GM12878 (cell line): ENCODE results near the gene ANXA4. TPM values are rescaled to one million over a fixed set of nuclear protein-coding genes. Genes with fewer than 3 reads are reported as not detected.

ENCODE experiments used
- ATAC-seq: fragments of 200-7000 bp; cut with Tn5 transposase; 3 replicates; pipeline ENCODE4 v1.9.1; 2020; ENCODE audit warnings: mild to moderate bottlenecking, moderate library complexity
- BruUV-seq: library from RNA; stranded (reverse); fragments of 400-500 nt; replicated peaks from 2 replicates; lab custom pipeline; 2021; lab: Mats Ljungman, UMichigan
- CTCF ChIA-PET: fragments of 300-600 bp; sonication (Branson Sonifier 250); formaldehyde crosslinking; extraction: SDS; loops from one replicate; lab custom pipeline; 2021; ENCODE audit warnings: inconsistent platforms; lab: Yijun Ruan, JAX
- POLR2A ChIA-PET: fragments of 350-600 bp; formaldehyde crosslinking; extraction: SDS; loops from one replicate; lab custom pipeline; 2021; ENCODE audit warnings: inconsistent platforms; lab: Charles Lee
- RAD21 ChIA-PET: fragments of 300-600 bp; sonication (Branson Sonifier 250); formaldehyde crosslinking; loops from one replicate; lab custom pipeline; 2023; ENCODE audit warnings: antibody characterized with exemption; ENCODE audit not compliant: unreplicated experiment; lab: Charles Lee
- SMC1A ChIA-PET: fragments of 300-600 bp; sonication (Branson Sonifier 250); formaldehyde crosslinking; loops from one replicate; lab custom pipeline; 2023; ENCODE audit not compliant: unreplicated experiment, uncharacterized antibody; lab: Charles Lee
- DNase-seq: peaks from one replicate; pipeline ENCODE4 v3.0.0-alpha.2; 2011; ENCODE audit warnings: low read depth, low spot score
- FAIRE-seq: peaks from 3 replicates; lab custom pipeline; 2011; peaks lifted over from hg19 to GRCh38; lab: Jason Lieb, UNC
- H2AFZ ChIP-seq: 2 replicates; pipeline ENCODE4 v1.6.0; 2011; ENCODE audit warnings: low read depth, low read length, control low read depth; ENCODE audit not compliant: control insufficient read depth
- H3K27ac ChIP-seq: 2 replicates; pipeline ENCODE4 v1.5.1; 2011; ENCODE audit warnings: control low read depth; ENCODE audit not compliant: control insufficient read depth, insufficient read depth
- H3K27me3 ChIP-seq, 2 experiments: replicated peaks in 1 of 2; 2 replicates each; pipeline versions ENCODE4 v1.6.0 to v1.6.1; 2011; ENCODE audit warnings: low read length in 1 of 2; ENCODE audit not compliant: control insufficient read depth in 2 of 2, insufficient read depth in 2 of 2
- H3K36me3 ChIP-seq, 2 experiments: 2 replicates each; pipeline ENCODE4 v1.5.1; 2011; ENCODE audit warnings: low read length in 1 of 2; ENCODE audit not compliant: control insufficient read depth in 2 of 2, insufficient read depth in 2 of 2
- H3K4me1 ChIP-seq: 2 replicates; pipeline ENCODE4 v1.6.1; 2011; ENCODE audit warnings: mild to moderate bottlenecking, low read length, moderate library complexity, mixed read lengths; ENCODE audit not compliant: control insufficient read depth, insufficient read depth
- H3K4me2 ChIP-seq: 2 replicates; pipeline ENCODE4 v1.6.0; 2011; ENCODE audit warnings: control low read depth; ENCODE audit not compliant: control insufficient read depth, insufficient read depth
- H3K4me3 ChIP-seq: fragments of 200-600 bp; sonication (generic); 2 replicates; pipeline ENCODE4 v1.5.1; 2016
- H3K79me2 ChIP-seq: 2 replicates; pipeline ENCODE4 v1.6.0; 2011; ENCODE audit warnings: low read length; ENCODE audit not compliant: control insufficient read depth, insufficient read depth
- H3K9ac ChIP-seq: 2 replicates; pipeline ENCODE4 v1.8.0; 2011; ENCODE audit warnings: low read length, control low read depth, mixed read lengths; ENCODE audit not compliant: control insufficient read depth, insufficient read depth
- H3K9me3 ChIP-seq: replicated peaks from 3 replicates; pipeline ENCODE4 v1.5.1; 2011; ENCODE audit warnings: mild to moderate bottlenecking, low read length; ENCODE audit not compliant: control insufficient read depth, insufficient read depth
- H4K20me1 ChIP-seq: 2 replicates; pipeline ENCODE4 v1.6.0; 2011; ENCODE audit not compliant: control insufficient read depth, insufficient read depth
- CBFB ChIP-seq: IDR thresholded peaks from 2 replicates; pipeline ENCODE4 v1.6.1; 2016; ENCODE audit warnings: antibody characterized with exemption, low read depth
- CHD4 ChIP-seq: fragments of 200-600 bp; sonication (generic); IDR thresholded peaks from 2 replicates; pipeline ENCODE4 v1.6.1; 2016; ENCODE audit warnings: mild to moderate bottlenecking
- IRF3 ChIP-seq: fragments of 450-650 bp; IDR thresholded peaks from 2 replicates; pipeline ENCODE4 v1.6.1; 2014; ENCODE audit warnings: mild to moderate bottlenecking
- STAT3 ChIP-seq: IDR thresholded peaks from 2 replicates; pipeline ENCODE4 v1.6.1; 2011; ENCODE audit warnings: low read depth, low read length, improper control_type of control experiment
- WGBS: methylation state at CpG from one replicate; pipeline ENCODE4 v1.1.6; 2016; ENCODE audit warnings: low lambda C conversion rate; ENCODE audit not compliant: insufficient replicate concordance, insufficient coverage; ENCODE audit errors: missing lambda C conversion rate; 5-methylcytosine and 5-hydroxymethylcytosine counted together
- in situ Hi-C: fragments of 300-500 bp; cut with MboI; formaldehyde crosslinking; loops from 9 replicates; pipeline ENCODE4 v1.14.3; 2018; ENCODE audit warnings: mixed read lengths
- intact Hi-C: fragments of 100-400 bp; cut with micrococcal nuclease; formaldehyde crosslinking; loops from one replicate; pipeline ENCODE4 v1.14.2; 2022; ENCODE audit not compliant: unreplicated experiment
- polyA plus RNA-seq, 11 experiments: library from polyadenylated mRNA; depleted of rRNA in 4 of 11; unstranded in 6 of 11; stranded (reverse) in 5 of 11; fragments of >200 nt; fragmentation: Nextera tagmentation in 4 of 11; fragmentation: Illumina TruSeq in 1 of 11; extraction: Ambion mirVana in 4 of 11; extraction: Trizol in 1 of 11; gene quantifications; 1 replicate in 1 of 11; 2 replicates in 10 of 11; pipeline versions ENCODE4 v1.2.1 to v1.2.3, GENCODE V29; 2011 to 2016; ENCODE audit warnings: inconsistent platforms in 2 of 11, missing spikeins in 2 of 11, low read depth in 1 of 11
- total RNA-seq, 4 experiments: library from RNA; depleted of rRNA in 3 of 4; stranded (reverse); fragments of >200 nt in 3 of 4; fragmentation: Illumina TruSeq in 1 of 4; extraction: Trizol in 1 of 4; gene quantifications; 2 replicates each; pipeline versions ENCODE4 v1.2.1 to v1.2.3, GENCODE V29; 2013 to 2021

The ANXA4 gene
- total and polyA plus RNA-seq, 10 of the 15 experiments (the other 5 are each of a cell fraction or from before 2014, with no cell fraction given) = 16.3 to 97.2 (median 71.0) TPM

- CTCF ChIA-PET = interaction anchor here (0.7 to 5.8 kb wide), 27 partner anchors 9 to 580 kb away, joined by 3 to 408 read pairs (median 10); partner anchors contain the start of genes ANXA4, GMCL1, MXD1 and NFU1
- Histone ChIP-seq H3K27ac (no peak overlapping the region), H3K27me3 (no peaks in the 10 kb centered on the region), H3K36me3 (no peaks in the 10 kb centered on the region), H3K79me2 (no peaks in the 10 kb centered on the region), H3K4me1 (no peaks in the 10 kb centered on the region; the same call in 1 of the 2 replicates), H2AFZ (no peak overlapping the region), H3K9me3 (no peaks in the 10 kb centered on the region), H4K20me1 (no peaks in the 10 kb centered on the region), H3K4me3 (no peak overlapping the region), H3K4me2 (no peak overlapping the region), H3K9ac (no peak overlapping the region)
- SMC1A ChIA-PET = interaction anchor here (0.7 to 5.8 kb wide), 20 partner anchors 8 to 421 kb away, joined by 3 to 290 read pairs (median 4); partner anchors contain the start of gene ANXA4
- FAIRE-seq = no peak
- no TSS peak for BruUV-seq
- 84% methylated on average over 14 of the region's 14 CpGs for WGBS
- no peak for TF ChIP-seq CBFB
- TF ChIP-seq STAT3 = no peak
- TF ChIP-seq CHD4 = no peak
- TF ChIP-seq IRF3 = no peak
- ATAC-seq = no peak
- intact Hi-C loops (loop anchor here (1.0 to 5.0 kb wide), 3 partner anchors 94 to 189 kb away; no protein-coding TSS in a partner anchor), in situ Hi-C loops (loop anchor here (5.0 to 25.0 kb wide), 3 partner anchors 89 to 711 kb away; partner anchors contain the start of genes ANTXR1 and SNRNP27)
- POLR2A ChIA-PET = interaction anchor here (0.6 to 1.3 kb wide), 5 partner anchors 86 to 517 kb away, joined by 3 to 4 read pairs (median 3); no protein-coding TSS in a partner anchor
- DNase-seq = no peak
- RAD21 ChIA-PET = interaction anchor here (0.9 to 5.7 kb wide), 12 partner anchors 8 to 348 kb away, joined by 3 to 245 read pairs (median 34); partner anchors contain the start of genes ANXA4 and MXD1
These were observed 18.1 kb upstream of the ANXA4 start for GRCh38 chr2:69723791-69724190.
